Adipose tissue (tissue), 3 donors: ENCODE results near the gene CEACAM8. TPM values are rescaled to one million over a fixed set of nuclear protein-coding genes. Genes with fewer than 3 reads are reported as not detected.
"Not testable (repeated sequence)": the region's sequence is repeated elsewhere in the genome, so short reads cannot be mapped to it uniquely, and the experiment has no call there.

ENCODE experiments used
- H3K27ac ChIP-seq: one replicate; pipeline ENCODE4 v1.5.1; 2013; ENCODE audit warnings: low read depth, low read length
- WGBS, 3 donors: extraction: QIAGEN DNeasy Blood & Tissue Kit; methylation state at CpG; one replicate each; pipeline ENCODE4 v1.1.7; 2013; 5-methylcytosine and 5-hydroxymethylcytosine counted together
- polyA plus RNA-seq, 3 donors: library from polyadenylated mRNA; stranded (reverse); fragments of 200-250 nt; gene quantifications; one replicate each; pipeline ENCODE4 v1.2.3, GENCODE V29; 2013
- donor health status: healthy with polysubstance abuse.
- donor health status: Bipolar disorder and iron deficiency.
- donor health status: healthy.

Gene CEACAM8
- polyA plus RNA-seq, 3 donors = 0.04 to 0.67 TPM; not detected in 1

GRCh38 chr19:42550521-42550920, 44.2 kb downstream of the CEACAM8 start:
- H3K27ac ChIP-seq = not testable (repeated sequence)
- WGBS, 3 donors = 90 to 96% (median 95%) methylated on average over 6 of the region's 6 CpGs

GRCh38 chr19:42549067-42549466, 45.7 kb downstream of the CEACAM8 start:
- H3K27ac ChIP-seq = not testable (repeated sequence)
- WGBS, 3 donors = 57 to 100% (median 97%) methylated on average over 1 of the region's 1 CpG

- WGBS, 3 donors = 68 to 69% (median 68%) methylated on average over 4 of the region's 4 CpGs
- H3K27ac ChIP-seq = no peak overlapping the region
Observed at GRCh38 chr19:42548552-42548951, 46.2 kb downstream of the CEACAM8 start.

GRCh38 chr19:42547929-42548328, 46.8 kb downstream of the CEACAM8 start:
- no peak overlapping the region for H3K27ac ChIP-seq
- WGBS, 3 donors = 39 to 86% (median 43%) methylated on average over 2 of the region's 2 CpGs

- WGBS, 3 donors = 57 to 90% (median 89%) methylated on average over 4 of the region's 4 CpGs
Observed at GRCh38 chr19:42546831-42547500, 47.8 kb downstream of the CEACAM8 start.

GRCh38 chr19:42544146-42544545, 50.6 kb downstream of the CEACAM8 start:
- WGBS, 3 donors = 75 to 86% (median 84%) methylated on average over 4 of the region's 4 CpGs

More at GRCh38 chr19:42546831-42547500, 47.8 kb downstream of the CEACAM8 start:
- H3K27ac ChIP-seq = no peak overlapping the region

GRCh38 chr19:42542791-42543190, 51.9 kb downstream of the CEACAM8 start:
- WGBS, 3 donors = 95 to 100% (median 98%) methylated on average over 2 of the region's 2 CpGs
- H3K27ac ChIP-seq = no peak overlapping the region

More at GRCh38 chr19:42544146-42544545, 50.6 kb downstream of the CEACAM8 start:
- no peak overlapping the region for H3K27ac ChIP-seq

GRCh38 chr19:42540071-42540553, 54.6 kb downstream of the CEACAM8 start:
- 59 to 70% (median 69%) methylated on average over 8 of the region's 8 CpGs for WGBS, 3 donors
- no peak overlapping the region for H3K27ac ChIP-seq

- WGBS, 3 donors = 62 to 78% (median 65%) methylated on average over 7 of the region's 7 CpGs
- no peak overlapping the region for H3K27ac ChIP-seq
Observed at GRCh38 chr19:42538841-42539709, 55.6 kb downstream of the CEACAM8 start.

- 69 to 76% (median 71%) methylated on average over 2 of the region's 2 CpGs for WGBS, 3 donors
Observed at GRCh38 chr19:42535276-42535675, 59.4 kb downstream of the CEACAM8 start.

GRCh38 chr19:42534391-42534790, 60.3 kb downstream of the CEACAM8 start:
- no peak overlapping the region for H3K27ac ChIP-seq

More at GRCh38 chr19:42535276-42535675, 59.4 kb downstream of the CEACAM8 start:
- H3K27ac ChIP-seq = not testable (repeated sequence)

- no peak overlapping the region for H3K27ac ChIP-seq
- 87 to 97% (median 97%) methylated on average over 2 of the region's 2 CpGs for WGBS, 3 donors
Observed at GRCh38 chr19:42532891-42533290, 61.8 kb downstream of the CEACAM8 start.

- 92 to 97% (median 94%) methylated on average over 3 of the region's 3 CpGs for WGBS, 3 donors
- no peak overlapping the region for H3K27ac ChIP-seq
Observed at GRCh38 chr19:42531313-42531712, 63.4 kb downstream of the CEACAM8 start.

Other genes with a start within 250 kb of the CEACAM8 start
- 10 to 100 TPM in 2 of 3 donors, 1 to 10 TPM in 1; 2.8 to 13.5 (median 11.1) TPM for gene CNFN, start 204.6 kb downstream of the CEACAM8 start, polyA plus RNA-seq
- 1,000 to 10,000 TPM in 1 of 3 donors, 100 to 1,000 TPM in 2; 207 to 2,261 (median 448) TPM for gene LIPE, start 167.5 kb downstream of the CEACAM8 start, polyA plus RNA-seq
- 10 to 100 TPM in 2 of 3 donors, 1 to 10 TPM in 1; 2.1 to 26.5 (median 14.5) TPM for gene CXCL17, start 152.0 kb downstream of the CEACAM8 start, polyA plus RNA-seq
- 10 to 100 TPM in 1 of 3 donors, 1 to 10 TPM in 2; 1.4 to 11.4 (median 6.0) TPM for gene CEACAM1, start 66.4 kb downstream of the CEACAM8 start, polyA plus RNA-seq
- not detected for gene PSG3, start 145.6 kb upstream of the CEACAM8 start, polyA plus RNA-seq
- gene PSG8, start 170.8 kb upstream of the CEACAM8 start, polyA plus RNA-seq = not detected